ENCODE results near the gene PGS1.

Gene PGS1

DNA sequence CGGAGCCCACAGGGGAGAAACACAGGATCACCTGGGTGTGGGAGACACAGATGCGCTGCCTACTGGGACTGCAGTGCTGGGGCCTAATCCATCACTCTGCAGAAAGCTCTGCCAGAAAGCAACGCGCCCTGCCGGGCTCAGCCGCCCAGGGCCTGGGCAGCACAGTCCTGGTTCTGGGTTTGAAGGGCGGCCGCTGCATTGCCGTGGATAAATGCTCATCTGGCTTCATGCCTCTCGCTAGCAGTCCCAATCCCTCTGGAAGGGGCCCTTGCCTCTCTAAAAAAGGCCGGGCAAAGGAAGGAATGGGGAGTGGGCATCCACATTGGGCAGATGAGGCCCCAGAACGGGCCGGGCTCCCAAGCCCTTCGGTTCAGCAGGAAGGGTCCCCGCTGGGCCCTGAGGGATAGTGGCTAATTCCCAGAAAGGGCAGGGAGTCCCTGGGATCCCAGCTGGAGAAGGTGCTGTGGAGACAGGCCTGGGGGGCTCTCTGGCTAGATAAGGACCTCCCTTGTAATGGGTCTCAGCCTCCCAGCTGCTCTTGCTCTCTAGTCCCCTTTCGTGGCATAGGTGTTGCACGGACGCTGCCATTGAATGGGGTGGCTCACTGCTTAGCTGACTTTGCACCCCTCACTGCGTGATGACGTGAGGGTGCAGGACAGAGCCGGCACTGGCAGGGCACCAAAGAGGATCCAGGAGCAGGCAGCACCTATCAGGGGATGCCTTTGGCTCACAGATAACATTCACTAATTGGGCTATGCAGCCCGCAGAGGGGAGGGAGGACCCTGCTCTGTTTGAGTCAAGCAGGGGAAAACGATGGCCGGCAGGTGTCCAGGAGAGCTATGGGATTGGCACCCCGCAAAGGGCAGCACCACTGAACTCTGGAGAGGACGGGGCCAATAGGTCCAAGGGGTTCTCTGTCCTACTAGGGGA is 88.6 kb downstream of the PGS1 start:
- no peak for DNase-seq (ENCODE audit: low spot score)
- CTCF ChIA-PET: no interaction called here
- H3K27ac ChIP-seq: no peak overlapping the region
- TF ChIP-seq, protein P1, sequence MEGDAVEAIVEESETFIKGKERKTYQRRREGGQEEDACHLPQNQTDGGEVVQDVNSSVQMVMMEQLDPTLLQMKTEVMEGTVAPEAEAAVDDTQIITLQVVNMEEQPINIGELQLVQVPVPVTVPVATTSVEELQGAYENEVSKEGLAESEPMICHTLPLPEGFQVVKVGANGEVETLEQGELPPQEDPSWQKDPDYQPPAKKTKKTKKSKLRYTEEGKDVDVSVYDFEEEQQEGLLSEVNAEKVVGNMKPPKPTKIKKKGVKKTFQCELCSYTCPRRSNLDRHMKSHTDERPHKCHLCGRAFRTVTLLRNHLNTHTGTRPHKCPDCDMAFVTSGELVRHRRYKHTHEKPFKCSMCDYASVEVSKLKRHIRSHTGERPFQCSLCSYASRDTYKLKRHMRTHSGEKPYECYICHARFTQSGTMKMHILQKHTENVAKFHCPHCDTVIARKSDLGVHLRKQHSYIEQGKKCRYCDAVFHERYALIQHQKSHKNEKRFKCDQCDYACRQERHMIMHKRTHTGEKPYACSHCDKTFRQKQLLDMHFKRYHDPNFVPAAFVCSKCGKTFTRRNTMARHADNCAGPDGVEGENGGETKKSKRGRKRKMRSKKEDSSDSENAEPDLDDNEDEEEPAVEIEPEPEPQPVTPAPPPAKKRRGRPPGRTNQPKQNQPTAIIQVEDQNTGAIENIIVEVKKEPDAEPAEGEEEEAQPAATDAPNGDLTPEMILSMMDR (conservative IDR thresholded peaks at IDR 0.05; ENCODE audit: low read depth): no peak
- POLR2A ChIA-PET (ENCODE audit: low non-redundant PET): no interaction called here

DNA sequence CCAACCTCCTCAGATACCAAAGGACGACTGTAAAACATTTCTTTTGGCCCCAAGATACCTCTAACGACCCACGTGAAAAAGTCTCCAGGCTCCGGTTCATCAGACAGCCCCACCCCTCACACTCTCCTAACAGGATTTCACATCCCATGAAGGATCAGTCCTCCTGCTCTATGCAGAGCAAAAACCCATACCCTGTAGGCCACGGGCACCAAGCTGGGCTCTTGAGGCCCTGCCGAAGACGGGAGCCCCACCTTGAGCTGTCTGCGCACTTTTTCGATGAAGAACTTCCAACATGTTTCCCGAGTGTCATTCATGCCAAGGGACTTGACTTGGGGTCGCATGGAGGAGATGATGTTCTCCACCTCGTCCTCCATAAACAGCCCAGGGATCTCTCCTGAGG is 89.9 kb downstream of the PGS1 start:
- ChIA-PET POLR2A (ENCODE audit: low non-redundant PET) (no interaction called here), CTCF (no interaction called here)
- no peak overlapping the region for H3K27ac ChIP-seq
- TF ChIP-seq, protein P1 (conservative IDR thresholded peaks at IDR 0.05; ENCODE audit: low read depth): no peak
- no peak for DNase-seq (ENCODE audit: low spot score)

DNA sequence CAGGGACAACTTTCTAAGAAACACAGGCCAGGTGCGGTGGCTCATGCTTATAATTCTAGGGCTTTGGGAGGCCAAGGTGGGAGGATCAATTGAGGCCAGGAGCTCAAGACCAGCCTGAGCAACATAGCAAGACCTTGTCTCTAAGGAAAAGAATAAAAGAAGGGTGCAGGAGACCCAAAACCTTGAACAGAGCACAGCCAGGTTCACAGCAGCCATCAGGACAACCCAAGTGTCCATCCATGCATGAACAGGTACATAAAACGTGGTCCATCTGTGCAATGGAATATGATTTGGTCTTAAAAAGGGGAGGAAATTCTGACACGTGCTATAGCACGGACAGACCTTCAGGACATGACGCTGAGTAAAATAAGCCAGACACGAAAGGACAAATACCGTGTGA is 91.0 kb downstream of the PGS1 start:
- ChIA-PET CTCF (interaction anchor here (0.7 kb wide), 1 partner anchor 396 kb away, joined by 3 read pairs; no protein-coding TSS in a partner anchor), POLR2A (ENCODE audit: low non-redundant PET) (no interaction called here)
- TF ChIP-seq, protein P1 (conservative IDR thresholded peaks at IDR 0.05; ENCODE audit: low read depth): no peak
- no peak overlapping the region for H3K27ac ChIP-seq
- DNase-seq (ENCODE audit: low spot score): no peak

DNA sequence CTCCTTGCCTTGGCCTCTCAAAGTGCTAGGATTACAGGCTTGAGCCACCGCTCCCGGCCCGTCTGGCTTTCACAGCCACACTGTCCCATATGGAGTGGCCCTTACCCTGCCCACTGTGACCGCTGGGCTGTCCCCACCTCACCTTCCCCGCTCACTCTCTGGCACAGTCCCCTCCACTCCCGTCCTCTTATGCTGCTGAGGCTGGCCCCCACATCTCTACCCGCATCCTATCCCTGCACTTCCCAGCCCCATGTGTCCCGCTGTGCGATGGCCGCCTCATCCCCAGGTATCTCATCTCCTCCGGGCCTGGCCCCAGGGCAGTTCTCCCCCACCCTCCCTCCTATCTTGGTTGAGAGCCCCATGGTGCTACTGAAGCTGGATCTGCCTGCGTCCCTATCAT is 93.2 kb downstream of the PGS1 start:
- DNase-seq (ENCODE audit: low spot score): no peak
- CTCF ChIA-PET: interaction anchor here (0.6 kb wide), 1 partner anchor 23 kb away, joined by 3 read pairs; no protein-coding TSS in a partner anchor
- TF ChIP-seq, protein P1 (conservative IDR thresholded peaks at IDR 0.05; ENCODE audit: low read depth): no peak
- POLR2A ChIA-PET (ENCODE audit: low non-redundant PET): no interaction called here
- H3K27ac ChIP-seq: no peak overlapping the region

DNA sequence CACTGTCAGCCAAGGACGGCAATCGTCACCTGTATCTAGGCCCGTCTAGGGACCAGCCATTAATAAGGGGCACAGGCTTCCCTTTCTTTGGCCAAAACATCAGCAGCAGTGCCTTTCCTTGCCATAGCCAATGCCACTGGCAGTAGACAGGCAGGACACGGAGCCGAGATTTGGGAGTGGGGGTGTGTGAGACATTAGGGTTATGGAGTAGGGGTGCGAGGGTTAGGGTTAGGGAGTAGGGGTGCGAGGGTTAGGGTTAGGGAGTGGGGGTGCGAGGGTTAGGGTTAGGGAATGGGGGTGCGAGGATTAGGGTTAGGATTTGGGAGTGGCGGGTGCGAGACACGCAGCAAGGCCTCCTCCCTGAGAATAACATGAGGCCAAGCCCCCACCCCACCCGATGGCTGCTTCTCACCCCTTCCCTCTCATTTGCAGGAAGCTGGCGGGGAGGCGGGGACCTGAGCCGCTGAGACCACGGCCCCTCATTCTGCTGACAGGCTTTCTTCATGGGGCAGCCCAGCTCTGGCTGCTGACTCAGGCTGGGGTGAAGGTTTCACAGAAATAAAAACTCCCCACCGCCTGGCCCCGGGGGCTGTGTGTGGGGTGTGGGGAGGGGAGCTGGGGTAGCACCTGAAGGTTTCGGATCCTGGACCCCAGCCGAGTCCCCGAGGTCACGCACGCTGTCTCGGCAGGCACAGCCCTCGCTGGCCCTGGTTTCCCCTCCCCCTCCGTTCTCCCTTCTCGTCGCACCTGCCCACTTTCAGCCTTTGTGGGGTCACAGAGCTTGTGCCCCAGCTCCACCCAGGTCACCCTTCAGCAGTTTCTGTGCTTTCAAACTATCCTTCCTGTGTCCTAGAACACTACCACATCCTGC is 93.8 kb downstream of the PGS1 start:
- TF ChIP-seq, protein P1 (conservative IDR thresholded peaks at IDR 0.05; ENCODE audit: low read depth): no peak
- ChIA-PET CTCF (no interaction called here), POLR2A (ENCODE audit: low non-redundant PET) (no interaction called here)
- no peak overlapping the region for H3K27ac ChIP-seq
- DNase-seq (ENCODE audit: low spot score): no peak

DNA sequence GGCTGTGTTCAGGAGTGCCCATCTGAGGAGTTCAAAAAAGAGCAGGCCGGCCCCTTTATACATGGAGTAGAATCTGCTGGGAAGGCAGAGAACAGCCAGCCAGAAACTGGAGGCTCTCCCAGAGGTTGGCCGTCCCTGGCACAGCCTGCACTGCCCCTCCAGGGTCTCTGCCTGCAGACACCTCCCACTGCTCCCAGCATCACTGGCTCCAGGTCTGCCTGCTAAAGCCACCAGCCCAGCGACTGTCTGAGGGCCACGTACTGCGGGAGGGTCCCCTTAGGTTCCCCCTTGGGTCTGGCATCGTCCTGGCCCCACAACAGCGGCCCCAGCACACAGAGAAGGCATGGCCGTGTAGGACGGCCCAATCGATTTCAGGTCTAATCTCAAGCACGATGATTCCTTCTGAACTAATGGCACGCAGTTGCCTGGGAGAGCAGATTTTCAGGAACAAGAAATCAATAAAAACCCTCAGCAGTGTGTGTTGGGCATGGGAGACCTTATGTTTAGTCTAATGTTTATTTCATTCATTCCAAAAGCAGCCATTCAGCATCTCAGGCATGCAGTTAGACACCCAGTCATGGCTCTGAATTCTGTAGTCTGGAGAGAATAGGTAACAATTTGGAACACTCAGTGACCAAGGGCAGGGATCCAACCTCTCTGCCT is 95.6 kb downstream of the PGS1 start:
- no peak overlapping the region for H3K27ac ChIP-seq
- DNase-seq (ENCODE audit: low spot score): no peak
- ChIA-PET CTCF (no interaction called here), POLR2A (ENCODE audit: low non-redundant PET) (no interaction called here)
- TF ChIP-seq, protein P1 (conservative IDR thresholded peaks at IDR 0.05; ENCODE audit: low read depth): no peak
